HepG2 (cell line): ENCODE results near the gene MTNR1A. TPM values are rescaled to one million over a fixed set of nuclear protein-coding genes. Genes with fewer than 3 reads are reported as not detected.

ENCODE experiments used
- ATAC-seq: fragments of 200-7000 bp; cut with Tn5 transposase; 3 replicates; pipeline ENCODE4 v1.9.1; 2020; ENCODE audit warnings: mild to moderate bottlenecking, moderate library complexity
- BruUV-seq: library from RNA; stranded (reverse); fragments of 400-500 nt; replicated peaks from 2 replicates; lab custom pipeline; 2021; lab: Mats Ljungman, UMichigan
- CTCF ChIA-PET: fragments of 300-600 bp; formaldehyde crosslinking; extraction: SDS; loops from one replicate; lab custom pipeline; 2021; ENCODE audit warnings: low total read pairs, inconsistent platforms, low intra/inter-chr PET ratio; lab: Yijun Ruan, JAX
- POLR2A ChIA-PET: fragments of 350-600 bp; sonication (Branson Sonifier 250); formaldehyde crosslinking; loops from one replicate; lab custom pipeline; 2020; ENCODE audit warnings: antibody characterized with exemption, inconsistent platforms; lab: Yijun Ruan, JAX
- DNase-seq: peaks from one replicate; pipeline ENCODE4 v3.0.0-alpha.2; 2015; ENCODE audit warnings: low spot score
- FAIRE-seq: peaks from 3 replicates; lab custom pipeline; 2011; peaks lifted over from hg19 to GRCh38; lab: Jason Lieb, UNC
- H2AFZ ChIP-seq: one replicate; pipeline ENCODE4 v1.6.1; 2011; ENCODE audit warnings: low read length, inconsistent platforms
- H3K27ac ChIP-seq: fragments of 300-600 bp; 3 replicates; pipeline ENCODE4 v1.8.0; 2011; ENCODE audit warnings: mixed run types, mild to moderate bottlenecking, mixed read lengths, low read length, inconsistent platforms; ENCODE audit not compliant: insufficient read depth; ENCODE audit errors: extremely low read length
- H3K27me3 ChIP-seq, 2 experiments: fragments of 200-600 bp in 1 of 2; 2 replicates in 1 of 2; 3 replicates in 1 of 2; pipeline versions ENCODE4 v1.6.0 to v1.8.0; 2011; ENCODE audit warnings: low read length in 2 of 2, mild to moderate bottlenecking in 2 of 2, moderate library complexity in 2 of 2, inconsistent platforms in 1 of 2; ENCODE audit not compliant: insufficient read depth in 2 of 2, control insufficient read depth in 1 of 2
- H3K36me3 ChIP-seq, 2 experiments: fragments of 200-600 bp in 1 of 2; replicated peaks in 1 of 2; 2 replicates in 1 of 2; 3 replicates in 1 of 2; pipeline versions ENCODE4 v1.5.1 to v1.8.0; 2011; ENCODE audit warnings: low read length in 2 of 2, inconsistent platforms in 1 of 2; ENCODE audit not compliant: insufficient read depth in 2 of 2, control insufficient read depth in 1 of 2
- H3K4me1 ChIP-seq: 2 replicates; pipeline ENCODE4 v1.5.1; 2012; ENCODE audit warnings: low read length, inconsistent platforms; ENCODE audit not compliant: insufficient read depth
- H3K4me2 ChIP-seq: 2 replicates; pipeline ENCODE4 v1.6.0; 2011; ENCODE audit warnings: low read depth, low read length, inconsistent platforms
- H3K4me3 ChIP-seq, 3 experiments: fragments of 200-600 bp in 1 of 3; sonication (generic), shearing (Covaris generic) in 1 of 3; replicated peaks in 1 of 3; 2 replicates each; pipeline ENCODE4 v1.5.1; 2011 to 2016; ENCODE audit warnings: low read length in 3 of 3, inconsistent platforms in 2 of 3, low read depth in 2 of 3, mild to moderate bottlenecking in 2 of 3, control low read depth in 1 of 3, mixed read lengths in 1 of 3; ENCODE audit not compliant: insufficient read depth in 1 of 3
- H3K79me2 ChIP-seq: one replicate; pipeline ENCODE4 v1.6.1; 2011; ENCODE audit warnings: low read length, inconsistent platforms; ENCODE audit not compliant: insufficient read depth
- H3K9ac ChIP-seq: 2 replicates; pipeline ENCODE4 v1.6.0; 2011; ENCODE audit warnings: mild to moderate bottlenecking, low read depth, low read length, inconsistent platforms; ENCODE audit not compliant: insufficient read depth
- H3K9me3 ChIP-seq: 2 replicates; pipeline ENCODE4 v1.5.1; 2012; ENCODE audit warnings: mild to moderate bottlenecking, low read length
- H4K20me1 ChIP-seq: 2 replicates; pipeline ENCODE4 v1.6.0; 2011; ENCODE audit warnings: inconsistent platforms, mild to moderate bottlenecking, low read length, moderate library complexity; ENCODE audit not compliant: insufficient read depth
- ARNT ChIP-seq: fragments of 450-650 bp; IDR thresholded peaks from 2 replicates; pipeline ENCODE4 v1.6.1; 2017
- ATF1 ChIP-seq: IDR thresholded peaks from 2 replicates; pipeline ENCODE4 v1.6.1; 2016; ENCODE audit warnings: mild to moderate bottlenecking, control low read depth
- FOXC1 ChIP-seq: sonication (generic); formaldehyde crosslinking; IDR thresholded peaks from 2 replicates; pipeline ENCODE4 v1.8.0; 2022; ENCODE audit warnings: mild to moderate bottlenecking, missing genetic modification reagents, borderline replicate concordance
- HHEX ChIP-seq: IDR thresholded peaks from 2 replicates; pipeline ENCODE4 v1.6.1; 2016; ENCODE audit warnings: control low read depth
- NCOA2 ChIP-seq: sonication (generic); formaldehyde crosslinking; IDR thresholded peaks from 2 replicates; pipeline ENCODE4 v1.8.0; 2022; ENCODE audit warnings: inconsistent platforms
- TCF12 ChIP-seq, 2 experiments: fragments of 450-650 bp in 1 of 2; sonication (generic) in 1 of 2; formaldehyde crosslinking in 1 of 2; IDR thresholded peaks; 2 replicates each; pipeline versions ENCODE4 v1.6.1 to v1.8.0; 2017 to 2022; ENCODE audit warnings: antibody characterized with exemption in 1 of 2, mild to moderate bottlenecking in 1 of 2, missing genetic modification reagents in 1 of 2, moderate library complexity in 1 of 2
- XBP1 ChIP-seq: sonication (generic); formaldehyde crosslinking; IDR thresholded peaks from 2 replicates; pipeline ENCODE4 v1.5.0; 2020; ENCODE audit warnings: missing genetic modification reagents
- ZFP62 ChIP-seq: sonication (generic); formaldehyde crosslinking; IDR thresholded peaks from 2 replicates; pipeline ENCODE4 v1.4.0; 2020; ENCODE audit warnings: missing genetic modification reagents
- ZNF383 ChIP-seq: sonication (generic); formaldehyde crosslinking; IDR thresholded peaks from 2 replicates; pipeline ENCODE4 v1.4.0; 2020; ENCODE audit warnings: missing genetic modification reagents, mild to moderate bottlenecking, borderline replicate concordance
- ZNF484 ChIP-seq: sonication (generic); formaldehyde crosslinking; IDR thresholded peaks from 2 replicates; pipeline ENCODE4 v1.5.1; 2020; ENCODE audit warnings: mild to moderate bottlenecking, low read depth, missing genetic modification reagents, borderline replicate concordance
- ZNF589 ChIP-seq: sonication (generic); formaldehyde crosslinking; conservative IDR thresholded peaks from 2 replicates; pipeline ENCODE4 v1.8.0; 2022; ENCODE audit warnings: mild to moderate bottlenecking, moderate library complexity, missing genetic modification reagents
- ZNF629 ChIP-seq: sonication (generic); formaldehyde crosslinking; conservative IDR thresholded peaks from 2 replicates; pipeline ENCODE4 v1.5.0; 2020; ENCODE audit warnings: missing genetic modification reagents
- WGBS: methylation state at CpG from one replicate; pipeline ENCODE4 v1.1.6; 2017; ENCODE audit warnings: low lambda C conversion rate; 5-methylcytosine and 5-hydroxymethylcytosine counted together
- in situ Hi-C: cut with HindIII; loops from 2 replicates; pipeline ENCODE4 v1.10.0; 2017; ENCODE audit warnings: low pct_unique_long_range_greater_than_20kb; ENCODE audit not compliant: extremely low pct_ligation_motif_present
- intact Hi-C: fragments of 100-400 bp; cut with micrococcal nuclease; formaldehyde crosslinking; loops from one replicate; pipeline ENCODE4 v1.10.0; 2022; ENCODE audit not compliant: unreplicated experiment
- polyA plus RNA-seq, 8 experiments: library from polyadenylated mRNA; depleted of rRNA in 3 of 8; stranded (reverse) in 7 of 8; unstranded in 1 of 8; fragments of >200 nt; fragmentation: Illumina TruSeq in 4 of 8; extraction: Trizol in 4 of 8; gene quantifications; 2 replicates each; pipeline versions ENCODE4 v1.2.1 to v1.2.3, GENCODE V29; 2011 to 2016; ENCODE audit warnings: low read depth in 4 of 8, missing spikeins in 1 of 8, mixed read lengths in 1 of 8; ENCODE audit not compliant: insufficient read depth in 1 of 8
- total RNA-seq, 5 experiments: library from RNA; depleted of rRNA; stranded (reverse); fragments of >200 nt; fragmentation: Illumina TruSeq; extraction: Trizol; gene quantifications; 2 replicates each; pipeline ENCODE4 v1.2.3, GENCODE V29; 2016; ENCODE audit warnings: low read depth in 1 of 5
- TF ChIP-seq, protein P1 (sequence below): sonication (generic); formaldehyde crosslinking; IDR thresholded peaks from 2 replicates; pipeline ENCODE4 v1.8.0; 2023; ENCODE audit warnings: mild to moderate bottlenecking, missing genetic modification reagents
- TF ChIP-seq, protein P2 (sequence below): sonication (generic); formaldehyde crosslinking; IDR thresholded peaks from 2 replicates; pipeline ENCODE4 v1.5.0; 2020; ENCODE audit warnings: missing genetic modification reagents
- TF ChIP-seq, protein P3 (sequence below): sonication (generic); formaldehyde crosslinking; IDR thresholded peaks from 2 replicates; pipeline ENCODE4 v1.5.0; 2020; ENCODE audit warnings: mild to moderate bottlenecking, missing genetic modification reagents, borderline replicate concordance
- TF ChIP-seq, protein P4 (sequence below): sonication (generic); formaldehyde crosslinking; IDR thresholded peaks from 2 replicates; pipeline ENCODE4 v1.8.0; 2022; ENCODE audit warnings: mild to moderate bottlenecking, missing genetic modification reagents
- TF ChIP-seq, protein P5 (sequence below): sonication (generic); formaldehyde crosslinking; IDR thresholded peaks from 2 replicates; pipeline ENCODE4 v1.4.0; 2020; ENCODE audit warnings: missing genetic modification reagents, mild to moderate bottlenecking, borderline replicate concordance

MTNR1A gene
- total and polyA plus RNA-seq, 2 of the 13 experiments (the other 11 are each of a cell fraction or from before 2014, with no cell fraction given): not detected

DNA sequence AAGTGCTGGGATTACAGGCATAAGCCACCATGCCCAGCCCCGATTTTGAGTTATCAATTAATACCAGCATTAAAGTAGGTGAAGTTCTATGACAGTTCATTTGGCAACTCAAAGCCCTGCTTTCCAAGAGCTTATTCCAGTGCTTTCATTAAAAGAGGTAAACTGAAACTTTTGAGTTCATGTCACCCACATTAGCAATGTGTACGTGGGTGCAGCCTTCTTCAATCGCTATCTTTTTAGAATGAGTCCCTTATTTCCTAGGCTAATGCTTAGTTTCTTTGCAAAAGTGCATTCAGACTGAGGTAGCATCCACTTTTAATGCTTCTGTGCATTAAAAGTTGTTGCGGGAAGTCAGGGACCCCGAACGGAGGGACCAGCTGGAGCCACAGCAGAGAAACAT, 26.1 kb upstream of the MTNR1A start:
- ChIA-PET CTCF (no interaction called here), POLR2A (no interaction called here)
- no peaks in the 10 kb centered on the region for H3K27me3 ChIP-seq
- no peak overlapping the region for H3K4me2 ChIP-seq
- DNase-seq: no peak
- H4K20me1 ChIP-seq: no peaks in the 10 kb centered on the region
- no peak overlapping the region for H2AFZ ChIP-seq
- ATAC-seq: no peak
- in situ Hi-C loops: loop anchor here (10.0 kb wide), 1 partner anchor 277 kb away; no protein-coding TSS in a partner anchor
- 97% methylated on average over 6 of the region's 6 CpGs for WGBS
- no peak overlapping the region for H3K4me3 ChIP-seq
- no peak for FAIRE-seq
- intact Hi-C loops: no loop called here
- no TSS peak for BruUV-seq
- H3K27ac ChIP-seq: no peak overlapping the region
- H3K4me1 ChIP-seq: 0 out of 2 replicates have a peak, but pooled peaks cover 6% of the 10 kb centered on the region
- H3K36me3 ChIP-seq: peaks cover 17 to 22% of the 10 kb centered on the region in 2 experiments
- H3K79me2 ChIP-seq: no peaks in the 10 kb centered on the region
- H3K9ac ChIP-seq: no peak overlapping the region
- H3K9me3 ChIP-seq: no peaks in the 10 kb centered on the region
- TF ChIP-seq ARNT (no peak), ZNF629 (CRISPR knock-in tag) (no peak), XBP1 (CRISPR knock-in tag) (no peak), HHEX (CRISPR knock-in tag) (no peak), ZNF589 (CRISPR knock-in tag) (no peak), FOXC1 (CRISPR knock-in tag) (no peak), ATF1 (CRISPR knock-in tag) (no peak), ZFP62 (CRISPR knock-in tag) (no peak), NCOA2 (CRISPR knock-in tag) (no peak), ZNF383 (no peak), TCF12 (IDR thresholded peaks at IDR 0.05) (no peak), TCF12 (CRISPR knock-in tag; IDR thresholded peaks at IDR 0.05) (no peak), ZNF484 (CRISPR knock-in tag) (no peak)
- TF ChIP-seq, protein P1, sequence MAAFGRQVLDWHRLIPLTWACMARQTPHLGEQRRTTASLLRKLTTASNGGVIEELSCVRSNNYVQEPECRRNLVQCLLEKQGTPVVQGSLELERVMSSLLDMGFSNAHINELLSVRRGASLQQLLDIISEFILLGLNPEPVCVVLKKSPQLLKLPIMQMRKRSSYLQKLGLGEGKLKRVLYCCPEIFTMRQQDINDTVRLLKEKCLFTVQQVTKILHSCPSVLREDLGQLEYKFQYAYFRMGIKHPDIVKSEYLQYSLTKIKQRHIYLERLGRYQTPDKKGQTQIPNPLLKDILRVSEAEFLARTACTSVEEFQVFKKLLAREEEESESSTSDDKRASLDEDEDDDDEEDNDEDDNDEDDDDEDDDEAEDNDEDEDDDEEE: no peak
- TF ChIP-seq, protein P2, sequence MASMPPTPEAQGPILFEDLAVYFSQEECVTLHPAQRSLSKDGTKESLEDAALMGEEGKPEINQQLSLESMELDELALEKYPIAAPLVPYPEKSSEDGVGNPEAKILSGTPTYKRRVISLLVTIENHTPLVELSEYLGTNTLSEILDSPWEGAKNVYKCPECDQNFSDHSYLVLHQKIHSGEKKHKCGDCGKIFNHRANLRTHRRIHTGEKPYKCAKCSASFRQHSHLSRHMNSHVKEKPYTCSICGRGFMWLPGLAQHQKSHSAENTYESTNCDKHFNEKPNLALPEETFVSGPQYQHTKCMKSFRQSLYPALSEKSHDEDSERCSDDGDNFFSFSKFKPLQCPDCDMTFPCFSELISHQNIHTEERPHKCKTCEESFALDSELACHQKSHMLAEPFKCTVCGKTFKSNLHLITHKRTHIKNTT (CRISPR knock-in tag): no peak
- TF ChIP-seq, protein P3, sequence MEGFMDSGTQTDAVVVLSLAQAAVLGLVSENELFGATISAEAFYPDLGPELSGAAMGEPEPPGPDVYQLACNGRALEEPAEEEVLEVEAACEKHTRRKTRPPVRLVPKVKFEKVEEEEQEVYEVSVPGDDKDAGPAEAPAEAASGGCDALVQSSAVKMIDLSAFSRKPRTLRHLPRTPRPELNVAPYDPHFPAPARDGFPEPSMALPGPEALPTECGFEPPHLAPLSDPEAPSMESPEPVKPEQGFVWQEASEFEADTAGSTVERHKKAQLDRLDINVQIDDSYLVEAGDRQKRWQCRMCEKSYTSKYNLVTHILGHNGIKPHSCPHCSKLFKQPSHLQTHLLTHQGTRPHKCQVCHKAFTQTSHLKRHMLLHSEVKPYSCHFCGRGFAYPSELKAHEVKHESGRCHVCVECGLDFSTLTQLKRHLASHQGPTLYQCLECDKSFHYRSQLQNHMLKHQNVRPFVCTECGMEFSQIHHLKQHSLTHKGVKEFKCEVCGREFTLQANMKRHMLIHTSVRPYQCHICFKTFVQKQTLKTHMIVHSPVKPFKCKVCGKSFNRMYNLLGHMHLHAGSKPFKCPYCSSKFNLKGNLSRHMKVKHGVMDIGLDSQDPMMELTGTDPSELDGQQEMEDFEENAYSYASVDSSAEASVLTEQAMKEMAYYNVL (CRISPR knock-in tag): no peak
- TF ChIP-seq, protein P4, sequence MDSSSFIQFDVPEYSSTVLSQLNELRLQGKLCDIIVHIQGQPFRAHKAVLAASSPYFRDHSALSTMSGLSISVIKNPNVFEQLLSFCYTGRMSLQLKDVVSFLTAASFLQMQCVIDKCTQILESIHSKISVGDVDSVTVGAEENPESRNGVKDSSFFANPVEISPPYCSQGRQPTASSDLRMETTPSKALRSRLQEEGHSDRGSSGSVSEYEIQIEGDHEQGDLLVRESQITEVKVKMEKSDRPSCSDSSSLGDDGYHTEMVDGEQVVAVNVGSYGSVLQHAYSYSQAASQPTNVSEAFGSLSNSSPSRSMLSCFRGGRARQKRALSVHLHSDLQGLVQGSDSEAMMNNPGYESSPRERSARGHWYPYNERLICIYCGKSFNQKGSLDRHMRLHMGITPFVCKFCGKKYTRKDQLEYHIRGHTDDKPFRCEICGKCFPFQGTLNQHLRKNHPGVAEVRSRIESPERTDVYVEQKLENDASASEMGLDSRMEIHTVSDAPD (CRISPR knock-in tag): no peak
- TF ChIP-seq, protein P5, sequence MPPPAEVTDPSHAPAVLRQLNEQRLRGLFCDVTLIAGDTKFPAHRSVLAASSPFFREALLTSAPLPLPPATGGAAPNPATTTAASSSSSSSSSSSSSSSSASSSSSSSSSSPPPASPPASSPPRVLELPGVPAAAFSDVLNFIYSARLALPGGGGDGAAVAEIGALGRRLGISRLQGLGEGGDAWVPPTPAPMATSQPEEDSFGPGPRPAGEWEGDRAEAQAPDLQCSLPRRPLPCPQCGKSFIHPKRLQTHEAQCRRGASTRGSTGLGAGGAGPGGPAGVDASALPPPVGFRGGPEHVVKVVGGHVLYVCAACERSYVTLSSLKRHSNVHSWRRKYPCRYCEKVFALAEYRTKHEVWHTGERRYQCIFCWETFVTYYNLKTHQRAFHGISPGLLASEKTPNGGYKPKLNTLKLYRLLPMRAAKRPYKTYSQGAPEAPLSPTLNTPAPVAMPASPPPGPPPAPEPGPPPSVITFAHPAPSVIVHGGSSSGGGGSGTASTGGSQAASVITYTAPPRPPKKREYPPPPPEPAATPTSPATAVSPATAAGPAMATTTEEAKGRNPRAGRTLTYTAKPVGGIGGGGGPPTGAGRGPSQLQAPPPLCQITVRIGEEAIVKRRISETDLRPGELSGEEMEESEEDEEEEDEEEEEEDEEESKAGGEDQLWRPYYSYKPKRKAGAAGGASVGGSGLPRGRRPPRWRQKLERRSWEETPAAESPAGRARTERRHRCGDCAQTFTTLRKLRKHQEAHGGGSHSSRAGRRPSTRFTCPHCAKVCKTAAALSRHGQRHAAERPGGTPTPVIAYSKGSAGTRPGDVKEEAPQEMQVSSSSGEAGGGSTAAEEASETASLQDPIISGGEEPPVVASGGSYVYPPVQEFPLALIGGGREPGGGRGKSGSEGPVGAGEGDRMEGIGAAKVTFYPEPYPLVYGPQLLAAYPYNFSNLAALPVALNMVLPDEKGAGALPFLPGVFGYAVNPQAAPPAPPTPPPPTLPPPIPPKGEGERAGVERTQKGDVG (CRISPR knock-in tag): no peak
